Measurements from ENCODE around the gene PPY. TPM values are rescaled to one million over a fixed set of nuclear protein-coding genes. Genes with fewer than 3 reads are reported as not detected.

PPY gene
- total and polyA plus RNA-seq, 2 donors (not counting 1 experiment from before 2014, with no cell fraction given), result not detected

- no peak overlapping the region for H3K4me2 ChIP-seq (ENCODE audit: extremely low read depth, insufficient read depth, low read length)
- H3K27ac ChIP-seq (ENCODE audit: insufficient read depth, low read length), result no peak overlapping the region
- H4K20me1 ChIP-seq (ENCODE audit: control insufficient read depth, extremely low read depth, insufficient read depth, low read length), result no peaks in the 10 kb centered on the region
- no peak overlapping the region for H2AFZ ChIP-seq (ENCODE audit: low read length)
- H3K79me2 ChIP-seq (ENCODE audit: control insufficient read depth, insufficient read depth, low read length), result no peaks in the 10 kb centered on the region
- DNase-seq (ENCODE audit: low read depth in 2 of 2), result peak in 1 of 2 donors; percentile 44
- H3K4me1 ChIP-seq (ENCODE audit: control insufficient read depth, extremely low read depth, insufficient read depth, low read length), result no peaks in the 10 kb centered on the region
- H3K9ac ChIP-seq (ENCODE audit: insufficient read depth, low read length), result no peak overlapping the region
- no peaks in the 10 kb centered on the region for H3K36me3 ChIP-seq (ENCODE audit: control insufficient read depth, insufficient read depth, low read length)
- H3K27me3 ChIP-seq (ENCODE audit: control insufficient read depth, insufficient read depth, low read length), result peaks cover 18% of the 10 kb centered on the region
- H3K4me3 ChIP-seq (replicated peaks in 1 of 4; ENCODE audit: control extremely low read depth in 1 of 4, insufficient read depth in 1 of 4, low read depth in 3 of 4, low read length in 4 of 4), result no peak overlapping the region
- TF ChIP-seq EZH2 (IDR thresholded peaks at IDR 0.05; ENCODE audit: low read length, missing control alignments), result no peak
- TF ChIP-seq CTCF (conservative IDR thresholded peaks at IDR 0.05 in 1 of 2, IDR thresholded peaks at IDR 0.05 in 1 of 2; ENCODE audit: low read depth in 1 of 2, low read length in 2 of 2), result no peak
- H3K9me3 ChIP-seq (ENCODE audit: control insufficient read depth, insufficient read depth, low read depth, low read length), result no peaks in the 10 kb centered on the region
Observed at GRCh38 chr17:43958748-43959352, 16.6 kb upstream of the PPY start.

- Histone ChIP-seq H3K4me1 (ENCODE audit: control insufficient read depth, extremely low read depth, insufficient read depth, low read length) (no peaks in the 10 kb centered on the region), H3K79me2 (ENCODE audit: control insufficient read depth, insufficient read depth, low read length) (no peaks in the 10 kb centered on the region), H3K4me2 (ENCODE audit: extremely low read depth, insufficient read depth, low read length) (no peak overlapping the region), H3K27me3 (ENCODE audit: control insufficient read depth, insufficient read depth, low read length) (peaks cover 35% of the 10 kb centered on the region), H3K27ac (ENCODE audit: insufficient read depth, low read length) (no peak overlapping the region), H2AFZ (ENCODE audit: low read length) (no peak overlapping the region), H4K20me1 (ENCODE audit: control insufficient read depth, extremely low read depth, insufficient read depth, low read length) (no peaks in the 10 kb centered on the region), H3K4me3 (replicated peaks in 1 of 4; ENCODE audit: control extremely low read depth in 1 of 4, insufficient read depth in 1 of 4, low read depth in 3 of 4, low read length in 4 of 4) (no peak overlapping the region), H3K36me3 (ENCODE audit: control insufficient read depth, insufficient read depth, low read length) (no peaks in the 10 kb centered on the region), H3K9me3 (ENCODE audit: control insufficient read depth, insufficient read depth, low read depth, low read length) (no peaks in the 10 kb centered on the region), H3K9ac (ENCODE audit: insufficient read depth, low read length) (no peak overlapping the region)
- TF ChIP-seq CTCF (conservative IDR thresholded peaks at IDR 0.05 in 1 of 2, IDR thresholded peaks at IDR 0.05 in 1 of 2; ENCODE audit: low read depth in 1 of 2, low read length in 2 of 2), result no peak
- TF ChIP-seq EZH2 (IDR thresholded peaks at IDR 0.05; ENCODE audit: low read length, missing control alignments), result no peak
- no peak for DNase-seq (ENCODE audit: low read depth in 2 of 2)
Observed at GRCh38 chr17:43956222-43956621, 13.9 kb upstream of the PPY start.

- Histone ChIP-seq H3K36me3 (ENCODE audit: control insufficient read depth, insufficient read depth, low read length) (no peaks in the 10 kb centered on the region), H3K4me3 (replicated peaks in 1 of 4; ENCODE audit: control extremely low read depth in 1 of 4, insufficient read depth in 1 of 4, low read depth in 3 of 4, low read length in 4 of 4) (no peak within 1 kb of the TSS), H4K20me1 (ENCODE audit: control insufficient read depth, extremely low read depth, insufficient read depth, low read length) (no peaks in the 10 kb centered on the region), H3K27me3 (ENCODE audit: control insufficient read depth, insufficient read depth, low read length) (peaks cover 48% of the 10 kb centered on the region), H3K9ac (ENCODE audit: insufficient read depth, low read length) (no peak within 1 kb of the TSS), H3K79me2 (ENCODE audit: control insufficient read depth, insufficient read depth, low read length) (no peaks in the 10 kb centered on the region), H3K4me2 (ENCODE audit: extremely low read depth, insufficient read depth, low read length) (no peak within 1 kb of the TSS), H2AFZ (ENCODE audit: low read length) (no peak within 1 kb of the TSS), H3K4me1 (ENCODE audit: control insufficient read depth, extremely low read depth, insufficient read depth, low read length) (no peaks in the 10 kb centered on the region), H3K9me3 (ENCODE audit: control insufficient read depth, insufficient read depth, low read depth, low read length) (no peaks in the 10 kb centered on the region), H3K27ac (ENCODE audit: insufficient read depth, low read length) (no peak within 1 kb of the TSS)
- DNase-seq (ENCODE audit: low read depth in 2 of 2), result no peak
- TF ChIP-seq CTCF (conservative IDR thresholded peaks at IDR 0.05 in 1 of 2, IDR thresholded peaks at IDR 0.05 in 1 of 2; ENCODE audit: low read depth in 1 of 2, low read length in 2 of 2) (no peak), EZH2 (IDR thresholded peaks at IDR 0.05; ENCODE audit: low read length, missing control alignments) (no peak)
Observed at GRCh38 chr17:43953746-43954145, 11.5 kb upstream of the PPY start, which contains the start of gene PYY. TSS of gene PYY (minus strand) at chr17:43953940. CDS start at chr17:43953483, 457 bp downstream.
